ACHN (cell line): ENCODE data around the gene VDAC1.
"Not testable (repeated sequence)": the region's sequence is repeated elsewhere in the genome, so short reads cannot be mapped to it uniquely, and the experiment has no call there.

Experiments used
- DNase-seq: peaks from one replicate; pipeline ENCODE4 v3.0.0-alpha.2; 2015
- in situ Hi-C: cut with HindIII; loops from 2 replicates; pipeline ENCODE4 v1.10.0; 2017; ENCODE audit warnings: low sequenced_read_pairs, low pct_ligation_motif_present, low pct_unique_long_range_greater_than_20kb

Gene VDAC1

DNA sequence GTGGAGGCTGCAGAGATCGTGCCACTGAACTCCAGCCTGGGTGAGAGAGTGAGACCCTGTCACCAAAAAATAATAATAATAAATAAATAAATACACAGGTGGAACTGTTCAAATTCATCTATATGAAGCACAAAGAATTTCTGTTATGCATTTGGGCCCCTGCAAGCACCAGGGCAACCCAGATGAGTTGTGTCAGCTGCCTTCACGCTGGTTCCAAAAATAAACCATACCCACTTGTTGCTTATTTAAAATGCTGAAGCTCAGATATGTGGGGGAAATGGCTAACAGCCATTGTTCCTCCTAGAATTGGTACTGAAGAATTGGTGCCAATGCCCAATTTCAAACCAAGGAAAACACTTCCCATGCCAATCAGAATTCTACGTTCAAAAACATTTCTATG lies 25.8 kb downstream of the VDAC1 start:
- in situ Hi-C loops = no loop called here
- no peak for DNase-seq

DNA sequence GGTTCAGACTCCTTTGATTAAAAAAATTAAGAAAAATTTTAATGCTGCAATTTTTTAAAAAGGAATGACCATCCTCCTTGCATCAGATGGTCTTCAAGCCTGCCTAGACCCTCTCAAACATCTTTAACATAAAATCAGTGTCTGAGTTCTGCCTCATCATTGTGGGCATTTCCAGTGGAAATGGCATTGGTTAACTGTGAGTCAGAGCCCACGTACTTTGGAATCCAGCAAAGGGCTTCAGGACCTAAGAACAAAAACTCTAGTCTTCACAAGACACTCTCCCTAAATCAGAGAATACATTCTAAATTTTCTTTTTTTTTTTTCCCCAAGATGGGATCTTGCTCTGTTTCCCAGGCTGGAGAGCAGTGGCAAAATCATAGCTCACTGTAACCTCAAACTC lies 26.9 kb downstream of the VDAC1 start:
- DNase-seq = peak; percentile 66
- in situ Hi-C loops = no loop called here

DNA sequence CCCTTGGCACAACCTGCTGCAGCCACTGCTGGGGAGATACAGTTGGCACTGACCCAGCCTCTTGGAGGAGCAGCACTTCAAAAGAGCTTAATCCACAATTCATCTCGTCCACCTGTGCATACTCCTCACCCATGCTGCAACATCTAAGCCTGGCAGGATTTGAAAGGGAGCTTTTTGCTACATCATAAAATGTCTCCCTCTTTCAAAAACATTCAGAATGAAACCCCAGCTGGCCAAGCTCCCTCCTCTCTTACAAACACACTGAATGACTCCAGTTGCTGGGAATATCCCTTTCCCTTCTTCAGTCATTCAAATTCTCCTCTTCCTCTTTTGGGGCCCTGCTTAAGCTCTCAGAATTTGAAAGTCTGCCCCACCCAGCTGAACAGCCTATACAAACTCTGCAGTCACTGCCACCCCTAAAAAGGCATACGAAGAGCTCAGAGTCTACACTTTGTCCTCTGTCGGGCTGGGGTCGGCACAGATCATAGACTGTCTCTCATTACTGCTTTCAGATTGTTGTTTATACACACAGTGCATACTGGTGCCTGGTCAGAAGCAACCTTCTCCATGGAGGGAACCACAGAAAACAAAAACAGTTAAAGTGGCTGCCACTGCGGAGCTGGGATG lies 27.5 kb downstream of the VDAC1 start:
- no peak for DNase-seq
- in situ Hi-C loops = no loop called here

DNA sequence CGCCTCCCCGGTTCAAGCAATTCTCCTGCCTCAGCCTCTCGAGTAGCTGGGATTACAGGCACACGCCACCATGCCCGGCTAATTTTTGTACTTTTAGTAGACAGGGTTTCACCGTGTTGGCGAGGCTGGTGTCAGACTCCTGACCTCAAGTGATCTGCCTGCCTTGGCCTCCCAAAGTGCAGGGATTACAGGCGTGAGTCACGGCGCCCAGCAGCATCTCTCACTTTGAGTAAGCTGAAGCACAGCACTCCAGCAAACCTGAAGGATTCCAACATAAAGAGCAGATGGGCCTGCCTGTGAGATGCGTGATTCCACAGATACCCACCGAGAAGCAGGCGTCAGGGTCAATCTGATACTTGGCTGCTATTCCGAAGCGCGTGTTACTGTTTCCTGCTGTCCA lies 29.2 kb downstream of the VDAC1 start:
- DNase-seq, in situ Hi-C loops: not testable (repeated sequence)

DNA sequence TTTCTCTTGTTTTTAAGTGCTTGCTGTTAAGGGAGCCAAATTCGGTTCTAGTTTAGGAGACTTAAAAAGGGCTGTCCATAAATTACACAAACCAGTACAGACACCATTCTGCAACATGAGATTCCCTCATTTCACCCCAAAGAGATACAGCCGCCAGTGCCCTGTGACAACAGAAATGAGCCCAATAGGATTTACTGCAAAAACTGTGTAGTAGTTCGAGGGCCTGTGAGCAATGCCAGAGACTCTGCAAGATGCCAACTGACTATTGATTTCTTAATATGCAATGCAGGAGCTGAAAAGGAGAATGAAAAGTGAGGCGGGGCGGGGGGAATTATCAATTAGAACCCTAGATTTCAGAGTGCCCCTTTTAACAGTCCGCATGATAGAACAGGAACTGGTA lies 30.6 kb downstream of the VDAC1 start:
- in situ Hi-C loops = no loop called here
- no peak for DNase-seq

DNA sequence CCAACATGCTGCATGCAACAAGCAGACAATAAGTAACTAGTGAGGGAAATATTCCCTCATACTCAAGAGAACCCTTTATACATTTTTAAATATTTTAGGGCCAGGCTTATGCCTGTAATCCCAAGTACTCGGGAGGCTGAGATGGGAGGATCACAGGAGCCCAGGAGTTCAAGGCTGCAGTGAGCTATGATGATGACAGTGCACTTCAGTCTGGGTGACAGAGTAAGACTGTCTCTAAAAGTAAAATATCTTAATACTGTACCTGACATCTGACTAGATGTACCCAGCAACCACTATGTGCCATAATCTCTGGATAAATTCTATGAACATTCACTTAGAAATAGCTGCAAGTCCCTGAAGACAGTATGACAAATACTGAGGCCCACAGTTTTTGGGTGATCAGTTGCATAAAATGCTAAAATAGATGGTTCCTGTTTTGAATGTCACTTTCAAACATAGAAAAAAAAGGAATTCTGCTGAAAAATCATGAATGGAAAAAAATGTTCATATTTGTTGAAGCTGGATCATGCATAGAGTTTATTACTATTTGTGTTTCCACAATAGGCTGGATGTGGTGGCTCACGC lies 34.4 kb downstream of the VDAC1 start:
- in situ Hi-C loops = no loop called here
- DNase-seq = no peak

DNA sequence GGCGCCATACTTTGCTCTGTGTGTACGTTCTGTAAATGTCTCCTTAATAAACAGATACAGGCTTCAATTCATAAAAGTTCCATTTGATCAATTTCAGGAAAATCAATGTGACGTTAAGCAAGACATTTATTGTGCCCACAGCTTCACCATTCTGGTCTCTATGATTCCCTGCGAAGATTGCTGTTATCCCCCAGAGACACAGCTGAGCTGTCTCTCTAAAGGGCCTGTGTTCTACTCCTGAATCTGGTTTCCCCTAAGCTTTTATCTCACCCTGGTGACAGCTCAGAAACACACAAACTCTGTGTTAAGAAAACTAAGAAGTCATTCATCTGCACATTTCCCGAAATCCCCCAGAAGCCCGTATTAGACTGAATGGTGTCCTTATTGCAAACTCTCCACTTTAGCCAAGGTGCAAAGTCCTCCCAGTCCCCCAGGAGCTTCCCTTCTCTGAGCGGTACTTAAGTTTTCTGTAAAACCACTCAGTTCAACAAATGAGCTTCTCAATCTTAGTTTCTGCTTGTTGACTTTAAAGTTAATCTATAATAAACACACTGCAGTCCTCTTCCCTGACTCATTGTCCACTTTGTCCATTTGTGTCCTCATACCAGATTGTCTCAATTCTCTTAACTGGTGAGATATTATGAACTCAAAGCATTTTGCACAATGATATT lies 35.0 kb downstream of the VDAC1 start:
- in situ Hi-C loops = no loop called here
- DNase-seq = peak; percentile 81

DNA sequence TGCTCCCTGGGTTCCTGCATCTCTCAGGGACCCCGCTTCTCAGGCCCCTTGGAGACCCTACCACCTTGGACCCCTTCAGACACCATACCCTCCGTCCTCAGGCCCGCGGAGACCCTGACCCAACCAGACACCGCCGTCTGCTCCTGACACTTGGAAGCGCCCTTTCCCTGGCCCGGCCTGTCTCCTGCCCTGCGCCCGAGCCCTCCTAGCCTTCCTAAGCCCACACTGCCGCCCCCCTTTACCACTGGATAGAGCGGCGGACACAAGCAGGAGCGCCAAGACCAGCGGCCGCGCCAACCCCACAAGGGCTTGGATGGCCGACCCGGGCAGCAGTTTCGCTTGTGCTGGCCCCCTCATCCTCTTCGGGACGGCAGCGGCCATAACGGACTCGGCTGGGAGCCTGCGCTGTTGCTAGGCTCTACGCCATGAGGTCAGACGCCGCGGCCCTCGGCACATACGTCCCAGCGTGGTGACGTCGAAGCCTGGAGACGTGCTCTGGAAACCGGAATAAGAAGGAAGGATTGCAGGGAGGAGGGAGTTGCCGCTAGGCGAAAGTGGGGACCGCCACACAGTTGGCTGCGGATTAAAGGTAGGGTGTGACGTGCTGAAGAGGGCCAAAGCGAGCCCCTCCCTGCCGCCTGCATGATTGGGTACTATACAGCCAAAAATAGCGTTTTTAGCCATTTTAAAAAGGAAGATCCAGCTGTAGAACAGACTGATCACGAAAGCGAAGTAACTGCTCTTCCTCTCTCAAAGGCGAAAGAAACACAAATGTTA lies 36.4 kb downstream of the VDAC1 start, which contains the start of gene C5orf15:
C5orf15 (minus strand) TSS at position 422 of the 777 bp plus-strand sequence; CDS start at position 381, 41 bp downstream.
- DNase-seq = peak; percentile 96
- in situ Hi-C loops = no loop called here

DNA sequence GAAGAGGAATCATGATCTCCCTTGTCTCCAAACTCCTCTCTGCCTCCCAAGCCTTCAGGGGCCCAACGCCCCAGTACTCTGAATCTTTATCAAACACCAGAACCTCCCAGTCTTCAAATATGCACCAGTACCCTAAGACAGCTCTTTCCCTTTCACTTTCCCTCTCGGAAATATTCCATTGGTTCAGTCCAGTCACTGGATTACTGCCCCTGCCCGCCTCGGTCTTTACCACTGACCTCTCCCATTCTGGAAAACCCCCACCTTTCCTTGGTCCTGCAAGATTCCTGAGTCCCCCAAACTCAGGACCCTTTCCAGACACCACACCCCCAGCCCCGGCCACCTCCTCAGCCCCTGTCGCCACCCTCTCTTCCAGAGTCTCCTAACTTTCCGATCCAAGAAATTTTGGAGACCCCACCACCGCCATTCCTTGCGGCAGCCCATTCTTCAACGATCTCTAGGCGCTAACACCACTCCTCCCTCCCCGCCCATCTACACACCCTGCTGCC lies 37.0 kb downstream of the VDAC1 start:
- in situ Hi-C loops = no loop called here
- peak; percentile 59 for DNase-seq

DNA sequence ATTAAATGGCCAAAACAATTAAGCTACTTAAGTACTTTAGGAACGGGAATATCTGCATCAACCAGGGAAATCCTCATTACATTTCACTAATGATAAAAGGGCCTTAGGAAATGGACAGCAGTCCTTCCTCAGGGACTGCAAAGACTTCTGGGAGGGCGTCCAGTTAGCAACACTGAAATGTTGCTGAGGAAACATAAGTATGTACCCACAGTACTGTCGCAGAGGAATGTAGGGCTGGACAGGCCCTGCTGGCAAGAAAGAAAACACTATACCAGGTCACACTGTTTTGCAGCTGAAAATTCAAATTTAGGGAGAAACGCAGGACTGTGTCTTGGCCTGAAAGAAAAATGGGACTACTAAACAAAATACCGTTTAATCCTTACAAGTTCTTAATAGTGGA lies 37.7 kb downstream of the VDAC1 start:
- in situ Hi-C loops = no loop called here
- no peak for DNase-seq

DNA sequence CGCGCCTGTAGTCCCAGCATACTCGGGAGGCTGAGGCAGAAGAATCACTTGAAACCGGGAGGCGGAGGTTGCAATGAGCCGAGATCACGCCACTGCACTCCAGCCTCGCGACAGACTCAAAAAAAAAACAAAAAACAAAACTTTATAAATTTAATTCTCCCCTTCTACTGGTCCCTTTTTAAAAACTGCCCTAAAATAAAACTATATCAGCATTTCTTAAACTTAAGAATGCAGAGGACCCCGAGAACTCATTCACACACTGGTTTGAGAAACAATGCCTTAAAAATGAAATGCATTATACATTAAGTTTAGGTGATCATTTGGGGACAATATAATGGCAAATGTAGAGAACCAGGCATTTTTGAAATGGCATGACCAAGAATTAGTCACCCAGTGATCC lies 38.7 kb downstream of the VDAC1 start:
- DNase-seq = no peak
- in situ Hi-C loops = no loop called here

DNA sequence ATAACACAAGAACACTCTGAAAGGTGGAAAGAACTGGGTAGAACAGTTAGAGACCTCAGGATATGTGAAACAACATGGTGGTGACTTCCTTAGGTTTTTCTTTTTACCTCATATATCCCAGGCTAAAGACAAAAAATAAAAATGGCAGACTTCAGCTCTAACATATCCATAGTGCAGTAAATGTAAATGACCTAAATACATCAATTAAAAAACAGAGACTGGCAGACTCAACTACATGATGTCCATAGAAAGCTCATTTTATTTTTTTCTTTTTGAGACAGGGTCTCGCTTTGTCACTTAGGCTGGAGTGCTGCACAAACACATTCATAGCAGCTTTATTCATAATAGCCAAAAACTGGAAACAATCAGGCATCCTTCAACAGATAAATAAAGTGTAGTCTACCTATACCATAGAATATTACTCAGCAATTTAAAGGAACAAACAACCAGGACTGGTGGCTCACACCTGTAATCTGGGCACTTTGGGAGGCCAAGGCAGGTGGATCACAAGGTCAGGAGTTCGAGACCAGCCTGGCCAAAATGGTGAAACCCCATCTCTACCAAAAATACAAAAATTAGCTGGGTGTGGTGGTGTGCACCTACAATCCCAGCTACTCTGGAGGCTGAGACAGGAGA lies 41.2 kb downstream of the VDAC1 start:
- in situ Hi-C loops = no loop called here
- no peak for DNase-seq

DNA sequence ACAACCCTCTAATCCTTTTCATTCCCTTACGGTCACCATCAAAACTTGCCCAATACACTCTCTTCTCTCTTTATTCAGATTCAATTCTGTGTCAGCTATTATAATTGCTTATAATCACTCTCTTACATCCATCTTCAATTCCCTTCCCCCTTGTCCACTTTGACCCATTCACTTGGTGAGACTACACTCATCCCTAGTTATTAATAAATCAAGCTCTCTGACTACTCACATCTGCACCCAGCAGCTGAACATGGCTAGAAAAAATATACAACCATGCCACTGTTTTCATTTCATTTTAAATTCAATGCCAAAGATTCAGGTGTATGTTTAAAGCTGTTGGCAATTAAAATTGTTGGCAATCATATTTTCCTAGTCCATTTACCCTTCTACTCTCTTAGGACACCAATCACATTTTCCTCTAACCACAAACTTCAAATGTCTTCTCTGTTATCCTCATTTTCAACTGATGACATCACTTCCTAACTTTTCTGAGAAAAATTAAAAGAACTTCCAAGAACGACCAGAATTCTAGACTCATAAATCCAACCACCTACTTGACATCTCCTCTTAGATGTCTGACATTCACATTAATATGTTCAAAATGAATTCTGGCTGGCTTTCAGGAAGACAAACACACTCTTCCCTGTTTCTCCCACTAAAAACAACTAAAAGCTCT lies 41.8 kb downstream of the VDAC1 start:
- peak; percentile 33 for DNase-seq
- in situ Hi-C loops = no loop called here

DNA sequence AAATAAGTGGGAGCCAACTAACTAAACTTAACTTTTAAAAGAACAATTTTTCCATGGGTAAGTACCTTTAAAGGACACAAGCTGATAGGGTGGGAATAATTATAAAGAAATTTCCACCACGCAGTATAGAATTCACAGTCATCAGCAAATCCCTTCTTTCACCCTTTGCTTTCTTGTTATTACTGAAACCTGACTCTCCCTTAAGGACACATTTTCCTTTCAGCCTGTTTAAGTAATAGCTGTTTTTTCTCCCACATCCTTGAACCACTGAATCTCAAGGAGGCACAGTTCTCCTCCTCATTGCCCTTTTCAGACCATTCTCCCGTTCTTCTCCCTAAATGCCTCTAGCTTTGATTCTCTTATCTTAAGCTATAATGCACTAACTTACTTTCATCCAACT lies 42.6 kb downstream of the VDAC1 start:
- in situ Hi-C loops = no loop called here

DNA sequence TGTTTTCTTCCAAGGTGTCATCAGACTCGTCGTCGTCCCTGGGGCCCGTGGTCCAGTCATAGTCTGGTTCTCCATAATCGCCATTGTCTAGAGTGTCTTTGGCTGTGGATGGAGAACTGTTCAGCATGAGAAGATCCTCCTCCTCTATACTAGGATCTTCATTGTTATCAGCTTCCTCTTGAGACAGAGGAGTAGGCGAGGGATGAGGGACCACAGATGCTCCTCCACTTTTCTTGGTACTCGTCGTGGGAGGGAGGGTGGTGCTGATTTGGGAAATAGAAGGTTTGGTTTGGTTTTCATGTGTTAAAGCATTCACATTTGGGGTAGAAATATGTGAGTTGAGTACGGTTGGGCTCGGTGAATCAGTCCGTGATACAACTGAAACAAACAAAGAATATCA lies 45.1 kb downstream of the VDAC1 start:
- no peak for DNase-seq
- in situ Hi-C loops = no loop called here

More for the DNA sequence above, 42.6 kb downstream of the VDAC1 start:
- no peak for DNase-seq

DNA sequence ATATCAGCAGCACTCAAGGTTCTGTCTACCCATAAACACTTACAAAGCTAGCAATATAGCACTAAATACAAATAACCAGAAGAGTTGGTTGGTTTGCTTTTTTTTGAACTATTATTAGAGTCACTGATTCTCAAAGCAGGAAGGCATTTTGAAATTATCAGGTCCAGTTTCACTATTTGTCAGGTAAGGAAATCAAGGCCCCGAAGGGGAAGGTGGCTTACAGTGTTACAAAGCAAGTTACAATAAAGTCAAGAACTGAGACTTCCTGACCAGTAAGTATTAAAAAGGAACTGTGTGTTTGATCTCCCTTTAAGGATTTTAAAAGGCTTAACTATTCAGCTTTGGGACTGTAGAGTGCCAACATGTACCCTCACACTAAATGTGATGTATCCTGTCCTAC lies 47.2 kb downstream of the VDAC1 start:
- no peak for DNase-seq
- in situ Hi-C loops = no loop called here

DNA sequence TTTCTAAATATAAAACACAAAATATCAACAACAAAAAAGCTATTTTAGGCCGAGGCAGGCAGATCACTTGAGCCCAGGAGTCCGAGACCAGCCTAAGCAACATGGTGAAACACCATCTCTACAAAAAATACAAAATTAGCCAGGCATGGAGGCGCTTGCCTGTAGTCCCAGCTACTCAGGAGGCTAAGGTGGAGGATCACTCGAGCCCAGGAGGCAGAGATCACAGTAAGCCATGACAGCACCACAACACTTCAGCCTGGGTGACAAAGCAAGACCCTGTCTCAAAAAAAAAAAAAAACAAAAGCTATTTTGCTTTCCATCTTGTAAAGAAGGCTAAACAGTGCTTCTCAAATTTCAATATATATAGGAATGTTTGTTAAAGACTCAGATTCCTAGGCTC lies 47.7 kb downstream of the VDAC1 start:
- DNase-seq = no peak
- in situ Hi-C loops = no loop called here

DNA sequence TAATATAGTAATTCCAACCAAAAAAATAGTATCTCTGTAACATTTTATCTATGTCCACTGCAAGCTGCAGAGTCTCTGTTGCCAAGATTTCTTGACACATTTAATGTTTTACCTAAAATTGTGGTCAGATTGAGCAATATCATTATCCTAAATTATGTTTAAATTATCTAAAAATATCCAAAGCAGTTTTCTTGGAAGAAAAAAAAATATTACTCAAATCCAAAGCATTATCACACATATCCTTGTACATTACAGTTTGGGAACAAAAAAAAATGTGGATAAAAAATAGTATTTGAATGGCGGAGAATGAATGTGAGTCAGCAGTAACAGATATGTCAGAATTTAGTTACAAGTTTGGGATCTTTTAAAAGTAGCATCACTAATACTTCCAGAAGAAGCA lies 48.6 kb downstream of the VDAC1 start:
- in situ Hi-C loops, DNase-seq: not testable (repeated sequence)
